Muscle of arm (tissue), 12 donors: ENCODE measurements around the gene TRIM5. TPM values are rescaled to one million over a fixed set of nuclear protein-coding genes. Genes with fewer than 3 reads are reported as not detected.
"Not testable (repeated sequence)": the region's sequence is repeated elsewhere in the genome, so short reads cannot be mapped to it uniquely, and the experiment has no call there.

Experiments
- DNase-seq: peaks from one replicate; pipeline ENCODE4 v3.0.0-alpha.2; 2013
- polyA plus RNA-seq, 12 donors: library from polyadenylated mRNA; unstranded; fragments of 120-200 nt; gene quantifications; one replicate each; pipeline ENCODE4 v1.2.1, GENCODE V29; 2013; ENCODE audit not compliant: insufficient read length in 12 of 12

TRIM5 gene
- polyA plus RNA-seq, 12 donors = 10.8 to 23.6 (median 14.5) TPM; not detected in 1

DNA sequence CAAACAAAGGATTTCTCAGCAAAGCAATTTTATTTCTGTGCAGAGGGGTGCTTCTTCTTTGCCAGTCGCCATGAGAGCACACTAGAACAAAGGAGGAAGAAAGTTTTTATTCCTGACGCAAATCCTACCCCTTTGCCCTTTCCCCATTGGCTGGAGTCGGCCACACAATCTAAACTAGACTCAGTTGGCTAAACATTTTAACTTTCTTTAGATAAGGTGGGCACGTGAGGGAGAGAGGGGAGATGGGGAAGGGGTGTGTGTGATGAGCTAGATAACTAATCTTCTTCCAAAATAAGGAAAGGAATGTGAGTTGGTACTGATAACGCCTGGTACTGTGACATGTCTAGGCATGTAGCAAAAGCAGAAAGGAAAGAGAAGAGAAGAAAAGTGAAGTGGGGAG lies 5.3 kb upstream of the TRIM5 start:
- DNase-seq = no peak

DNA sequence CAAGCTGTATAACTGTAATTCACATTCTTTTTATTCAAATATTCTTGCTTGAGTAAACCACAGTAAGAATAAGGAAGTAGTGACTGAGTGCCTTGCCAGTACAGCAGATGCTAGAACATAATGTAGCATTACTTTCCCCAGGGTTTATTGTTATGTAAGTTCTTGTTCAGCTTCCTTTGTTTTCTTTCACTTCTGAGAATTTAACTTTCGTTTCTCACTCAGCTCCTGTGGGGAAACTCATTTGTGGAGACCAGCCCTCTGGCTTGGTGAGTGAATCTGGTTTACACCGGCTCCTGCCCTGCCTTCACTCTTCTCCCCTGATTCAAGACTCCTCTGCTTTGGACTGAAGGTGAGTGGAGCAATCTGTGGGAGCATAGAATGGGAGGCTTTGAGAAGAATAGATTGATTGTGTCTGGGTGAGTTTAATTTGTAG lies 4.7 kb upstream of the TRIM5 start, which contains the start of gene TRIM22:
Gene TRIM22 (plus strand): TSS at position 240 of the 433 bp plus-strand sequence. CDS start 6,443 bp downstream, outside the sequence.
- peak; percentile 70 for DNase-seq

DNA sequence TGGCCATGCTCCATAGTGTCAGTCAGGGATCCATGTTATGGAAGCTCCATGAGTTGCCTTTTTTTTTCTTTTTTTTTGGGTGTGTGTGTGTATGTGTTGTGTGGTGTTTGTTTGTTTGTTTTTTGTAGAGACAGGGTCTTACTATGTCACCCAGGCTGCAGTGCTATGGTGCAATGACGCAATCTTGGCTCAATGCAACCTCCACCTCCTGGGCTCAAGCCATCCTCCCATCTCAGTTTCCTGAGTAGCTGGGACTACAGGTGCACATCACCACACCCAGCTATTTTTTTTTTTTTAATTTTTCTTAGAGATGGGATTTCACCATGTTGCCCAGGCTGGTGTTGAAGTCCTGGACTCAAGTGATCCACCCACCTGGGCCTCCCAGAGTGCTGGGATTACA lies 3.6 kb upstream of the TRIM5 start:
- DNase-seq = no peak

DNA sequence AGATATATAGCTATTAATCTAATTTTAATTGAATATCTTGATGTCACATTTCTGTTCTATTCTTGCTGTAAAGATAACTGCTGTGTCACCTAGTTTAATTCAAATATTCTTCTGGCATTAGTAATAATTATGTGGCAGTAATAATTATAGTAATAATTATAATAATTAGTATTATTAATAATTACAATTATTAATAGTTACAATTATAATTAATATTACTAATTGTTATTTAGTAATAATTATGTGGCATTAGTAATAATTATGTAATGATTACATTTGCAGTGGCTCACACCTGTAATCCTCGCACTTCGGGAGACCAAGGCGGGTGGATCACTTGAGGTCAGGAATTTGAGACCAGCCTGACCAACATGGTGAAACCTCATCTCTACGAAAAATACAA lies 1.6 kb upstream of the TRIM5 start:
- no peak for DNase-seq

DNA sequence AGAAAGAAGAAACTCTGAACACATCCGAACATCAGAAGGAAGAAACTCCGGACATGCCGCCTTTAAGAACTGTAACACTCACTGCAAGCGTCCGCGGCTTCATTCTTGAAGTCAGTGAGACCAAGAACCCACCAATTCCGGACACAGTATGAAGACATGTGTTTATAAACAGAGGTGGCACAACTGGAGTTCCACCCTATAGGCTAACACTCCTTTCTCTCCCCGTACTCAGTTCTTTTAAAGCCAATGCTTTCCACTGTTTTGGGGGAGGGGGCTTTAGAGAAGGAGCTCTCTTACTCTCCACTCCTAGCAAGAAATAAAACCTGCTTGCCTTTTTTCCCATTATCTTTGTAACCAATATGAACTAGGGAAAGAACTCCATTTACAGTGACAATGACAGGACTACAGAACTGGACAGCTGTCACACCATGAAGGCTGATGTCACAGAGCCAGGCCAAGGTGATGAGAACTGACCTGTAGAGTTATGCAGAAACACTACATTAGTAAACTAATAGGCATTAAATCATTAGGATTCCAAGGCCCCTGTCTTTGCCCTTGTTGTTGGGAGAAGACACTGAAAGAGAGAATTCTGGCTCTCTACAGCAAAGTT lies 733 bp downstream of the TRIM5 start:
- peak; percentile 22 for DNase-seq

DNA sequence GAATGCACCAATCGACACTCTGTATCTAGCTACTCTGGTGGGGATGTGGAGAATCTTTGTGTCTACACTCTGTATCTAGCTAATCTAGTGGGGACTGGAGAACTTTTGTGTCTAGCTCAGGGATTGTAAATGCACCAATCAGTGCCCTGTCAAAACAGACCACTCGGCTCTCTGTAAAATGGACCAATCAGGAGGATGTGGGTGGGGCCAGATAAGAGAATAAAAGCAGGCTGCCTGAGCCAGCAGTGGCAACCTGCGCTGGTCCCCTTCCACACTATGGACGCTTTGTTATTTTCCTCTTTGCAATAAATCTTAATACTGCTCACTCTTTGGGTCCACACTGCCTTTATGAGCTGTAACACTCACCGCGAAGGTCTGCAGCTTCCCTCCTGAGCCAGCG lies 1.3 kb downstream of the TRIM5 start:
- DNase-seq = not testable (repeated sequence)

DNA sequence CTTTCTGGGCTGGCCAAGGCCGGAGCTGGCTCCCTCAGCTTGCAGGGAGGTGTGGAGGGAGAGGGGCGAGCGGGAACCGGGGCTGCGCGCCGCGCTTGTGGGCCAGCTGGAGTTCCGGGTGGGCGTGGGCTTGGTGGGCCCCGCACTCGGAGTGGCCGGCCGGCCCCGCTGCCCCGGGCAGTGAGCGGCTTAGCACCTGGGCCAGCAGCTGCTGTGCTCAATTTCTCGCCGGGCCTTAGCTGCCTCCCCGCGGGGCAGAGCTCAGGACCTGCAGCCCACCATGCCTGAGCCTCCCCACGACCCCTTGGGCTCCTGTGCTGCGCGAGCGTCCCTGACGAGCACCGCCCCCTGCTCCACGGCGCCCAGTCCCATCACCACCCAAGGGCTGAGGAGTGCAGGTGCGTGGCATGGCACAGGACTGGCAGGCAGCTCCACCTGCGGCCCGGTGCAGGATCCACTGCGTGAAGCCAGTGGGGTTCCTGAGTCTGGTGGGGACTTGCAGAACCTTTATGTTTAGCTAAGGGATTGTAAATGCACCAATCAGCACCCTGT lies 1.9 kb downstream of the TRIM5 start:
- DNase-seq = not testable (repeated sequence)

DNA sequence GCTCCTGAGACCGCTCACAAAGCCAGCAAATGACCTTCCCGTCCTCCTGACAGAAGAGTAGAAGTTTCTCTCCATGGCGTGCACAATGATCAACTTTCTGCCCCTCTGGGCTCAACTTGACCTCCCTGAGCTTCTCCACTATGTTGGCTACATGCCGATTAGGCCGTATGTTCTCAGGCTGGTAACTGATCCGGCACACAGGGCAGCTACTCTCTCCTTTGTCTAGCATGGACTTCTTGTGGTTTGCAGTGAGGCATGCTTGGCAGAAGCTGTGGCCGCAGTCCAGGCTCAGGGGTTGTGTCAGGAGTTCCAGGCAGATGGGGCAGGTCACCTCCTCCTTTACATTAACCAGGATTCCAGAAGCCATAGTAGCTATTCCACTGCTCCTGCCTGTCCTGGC lies 5.1 kb downstream of the TRIM5 start:
- no peak for DNase-seq

DNA sequence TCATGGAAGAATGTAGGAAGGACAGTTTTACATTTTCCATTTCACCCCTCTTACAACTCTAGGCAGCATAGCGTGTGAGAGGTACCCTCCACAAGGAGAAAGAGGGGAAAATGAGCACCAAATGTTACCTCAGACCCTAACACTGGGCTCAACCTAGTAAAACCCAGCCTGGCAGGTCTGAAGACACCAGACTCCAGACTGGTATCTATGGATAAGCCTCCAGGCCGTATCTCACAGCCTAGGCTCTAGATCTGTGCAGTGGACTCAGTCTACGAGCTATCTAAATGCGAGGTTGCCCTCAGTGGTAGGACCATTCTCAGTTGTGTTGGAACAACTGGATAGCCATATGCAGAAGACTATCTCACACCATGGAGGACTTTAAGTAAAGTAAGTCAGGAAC lies 10.5 kb downstream of the TRIM5 start:
- no peak for DNase-seq

DNA sequence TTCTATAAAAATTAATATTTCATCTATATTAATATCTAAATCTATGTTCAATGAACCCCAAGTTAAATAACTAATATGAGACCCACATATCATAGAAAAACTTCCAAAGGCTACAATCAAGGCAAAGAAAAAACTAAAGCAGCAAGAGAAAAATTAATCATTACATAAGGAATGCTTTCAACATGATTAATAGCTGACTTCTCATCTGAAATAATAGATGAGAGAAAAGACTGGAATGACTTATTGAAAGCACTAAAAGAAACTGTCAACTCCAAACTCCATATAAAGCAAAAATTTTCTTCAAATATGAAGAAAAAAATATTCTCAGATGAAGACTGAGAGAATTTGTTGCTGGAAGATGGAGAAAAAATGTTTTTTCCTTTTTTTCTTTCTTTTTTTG lies 13.0 kb downstream of the TRIM5 start:
- no peak for DNase-seq

DNA sequence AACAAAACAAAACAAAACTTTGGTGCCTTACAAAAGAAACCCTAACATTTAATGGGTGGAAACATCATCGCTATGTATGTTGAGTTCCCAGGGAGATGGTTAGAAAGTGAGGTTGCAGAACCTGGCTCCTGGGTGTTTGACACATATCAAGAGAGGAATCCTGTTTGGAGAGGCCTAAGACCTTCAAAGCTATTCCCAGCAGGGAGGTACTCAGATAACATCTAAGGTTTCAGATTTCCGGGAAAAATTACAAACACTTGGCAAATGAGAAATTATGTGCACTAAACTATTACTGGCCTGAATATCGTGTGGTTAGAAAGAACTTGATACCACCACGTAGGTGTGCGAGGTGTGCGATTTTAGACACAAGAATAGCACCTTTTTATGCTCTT lies 18.5 kb downstream of the TRIM5 start:
- no peak for DNase-seq

DNA sequence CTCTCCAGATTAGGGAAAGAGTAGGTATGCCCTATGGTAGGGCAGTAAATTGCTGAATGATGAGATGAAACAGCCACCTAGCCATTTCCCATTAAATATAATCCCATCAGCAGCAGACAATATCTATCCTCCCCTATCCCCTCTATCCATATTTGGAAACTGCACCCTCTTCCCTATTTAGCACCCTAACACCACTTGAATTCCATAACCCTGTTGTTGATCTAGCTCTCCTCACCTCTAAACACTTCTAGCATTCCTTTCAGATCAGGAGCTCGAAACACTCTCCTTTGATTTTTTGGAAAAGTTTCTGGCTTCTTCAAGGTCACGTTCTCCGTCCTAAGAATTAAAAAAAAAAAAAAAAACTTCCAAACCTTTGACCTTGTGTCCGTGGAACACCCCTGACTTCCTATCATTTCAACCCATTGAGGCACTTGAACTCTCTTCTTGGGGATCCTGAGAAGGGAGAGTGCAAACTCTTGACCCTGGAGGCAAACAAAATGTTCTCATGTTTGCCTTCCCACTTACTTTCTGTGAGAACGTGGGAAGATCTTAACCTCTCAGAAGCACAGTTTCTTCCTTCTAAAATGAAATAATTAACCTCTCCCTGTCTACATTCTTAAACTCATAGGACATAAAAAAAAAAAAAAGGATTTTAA lies 19.0 kb downstream of the TRIM5 start:
- no peak for DNase-seq

DNA sequence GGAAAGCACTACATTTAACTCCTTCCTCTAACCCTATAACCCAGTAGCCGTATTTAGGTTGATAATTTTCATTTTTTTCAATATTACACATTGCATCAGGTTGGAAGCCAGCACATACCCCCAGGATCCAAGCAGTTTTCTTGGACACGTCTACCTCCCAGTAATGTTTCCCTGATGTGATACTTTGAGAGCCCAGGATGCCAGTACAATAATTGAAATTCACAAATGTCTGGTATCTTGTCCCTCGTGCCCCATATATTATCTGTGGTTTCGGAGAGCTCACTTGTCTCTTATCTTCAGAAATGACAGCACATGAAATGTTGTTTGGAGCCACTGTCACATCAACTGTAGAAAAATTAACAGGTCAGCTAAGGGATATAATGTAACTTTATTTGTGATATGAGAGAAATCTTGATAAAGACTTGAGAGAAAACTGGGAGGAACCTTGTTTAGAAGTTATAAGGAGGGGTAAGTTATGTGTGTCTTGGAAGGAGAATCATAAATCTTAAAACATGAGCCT lies 19.8 kb downstream of the TRIM5 start:
- no peak for DNase-seq

DNA sequence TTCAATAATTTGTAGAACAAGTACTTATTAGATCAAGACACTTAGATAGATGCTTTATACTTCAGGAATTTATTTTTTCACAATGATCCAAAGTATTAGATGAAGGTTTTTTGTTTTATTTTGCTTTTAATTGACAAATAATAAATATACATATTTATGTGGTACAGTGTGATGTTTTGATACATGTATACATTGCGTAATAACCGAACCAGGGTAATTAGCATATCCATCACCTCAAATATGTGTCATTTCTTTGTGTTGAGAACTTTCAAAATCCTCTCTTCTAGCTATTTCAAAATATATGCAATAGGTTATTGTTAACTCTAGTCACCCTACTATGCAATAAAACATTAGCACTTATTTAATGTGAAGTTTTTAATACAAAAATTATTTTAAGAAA lies 21.4 kb downstream of the TRIM5 start:
- no peak for DNase-seq

DNA sequence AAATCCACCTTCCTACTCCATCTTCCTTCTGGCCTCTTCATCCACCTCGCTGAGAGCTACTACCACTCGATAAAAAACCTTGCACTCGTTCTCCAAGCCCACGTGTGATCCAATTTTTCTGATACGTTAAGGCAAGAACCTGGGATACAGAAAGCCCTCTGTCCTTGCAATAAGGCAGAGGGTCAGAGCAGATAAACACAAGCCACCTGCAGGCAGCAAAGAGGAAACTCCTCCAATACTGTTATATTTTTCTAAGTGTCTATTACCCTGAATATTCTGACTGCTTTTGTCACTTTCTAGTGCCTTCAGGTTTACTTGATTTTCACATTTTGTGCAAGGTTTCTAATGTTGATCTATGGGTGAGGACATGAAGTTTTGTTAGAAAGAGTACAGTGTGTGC lies 26.6 kb downstream of the TRIM5 start:
- DNase-seq = no peak

DNA sequence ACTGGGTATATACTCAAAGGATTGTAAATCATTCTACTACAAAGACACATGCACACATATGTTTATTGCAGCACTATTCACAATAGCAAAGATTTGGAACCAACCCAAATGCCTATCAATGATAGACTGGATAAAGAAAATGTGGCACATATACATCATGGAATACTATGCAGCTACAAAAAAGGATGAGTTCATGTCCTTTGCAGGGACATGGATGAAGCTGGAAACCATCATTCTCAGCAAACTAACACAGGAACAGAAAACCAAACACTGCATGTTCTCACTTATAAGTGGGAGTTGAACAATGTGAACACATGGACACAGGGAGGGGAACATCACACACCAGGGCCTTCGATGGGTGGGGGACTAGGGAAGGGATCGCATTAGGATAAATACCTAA lies 27.9 kb downstream of the TRIM5 start:
- not testable (repeated sequence) for DNase-seq

DNA sequence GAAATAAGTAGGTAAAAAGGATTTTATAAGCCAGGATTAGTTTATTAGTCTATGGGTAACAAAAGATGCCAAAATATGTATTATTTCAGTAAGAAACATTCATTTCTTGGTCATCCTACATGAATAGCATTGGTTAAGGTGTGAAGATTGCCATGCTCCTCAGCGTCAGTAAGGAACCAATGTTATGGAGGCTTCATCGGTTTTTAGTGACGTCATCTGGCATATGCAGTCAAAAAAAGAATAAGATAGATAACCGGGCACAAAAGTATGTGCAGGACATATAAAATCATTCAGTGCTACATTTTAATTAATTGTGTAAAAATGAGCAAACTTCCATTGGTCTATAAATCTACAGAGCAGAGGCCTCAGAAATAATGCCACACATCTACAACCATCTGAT lies 29.4 kb downstream of the TRIM5 start:
- no peak for DNase-seq

DNA sequence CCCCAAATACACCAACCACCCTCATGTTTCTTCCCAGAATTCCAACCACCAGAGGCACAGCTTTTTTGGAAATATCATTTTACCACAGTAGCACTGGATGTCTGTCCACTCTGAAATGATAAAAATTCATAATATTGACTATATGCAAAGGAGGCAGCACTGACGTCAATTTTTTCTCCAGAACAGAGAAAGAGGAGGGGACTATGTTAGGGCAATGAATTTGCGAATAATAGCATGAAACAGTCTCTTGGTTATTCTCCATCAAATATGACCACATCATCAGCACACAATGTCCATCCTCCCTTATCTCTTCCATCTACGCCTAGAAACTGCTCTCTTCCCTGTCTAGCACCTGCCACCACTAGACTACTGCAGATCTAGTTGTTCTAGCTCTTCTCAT lies 38.7 kb downstream of the TRIM5 start:
- DNase-seq = no peak

DNA sequence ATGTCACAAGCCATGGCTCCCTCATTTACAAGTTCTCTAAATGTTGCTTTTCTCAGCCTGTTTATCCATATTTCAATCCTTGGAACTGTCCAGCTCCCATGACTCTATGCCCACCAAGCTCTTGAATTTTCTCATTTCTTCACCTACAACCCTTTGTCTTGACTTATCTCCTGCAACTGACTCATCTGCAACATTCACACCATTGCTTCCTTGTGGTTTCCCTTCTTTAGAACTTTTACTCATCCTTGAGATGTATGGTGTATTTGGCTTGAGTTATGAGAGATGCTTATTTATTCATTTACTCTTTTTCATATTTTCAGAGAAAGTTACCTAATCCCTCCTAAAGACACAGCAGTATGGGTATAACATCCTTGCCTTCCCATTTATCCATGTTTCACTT lies 41.3 kb downstream of the TRIM5 start:
- no peak for DNase-seq

DNA sequence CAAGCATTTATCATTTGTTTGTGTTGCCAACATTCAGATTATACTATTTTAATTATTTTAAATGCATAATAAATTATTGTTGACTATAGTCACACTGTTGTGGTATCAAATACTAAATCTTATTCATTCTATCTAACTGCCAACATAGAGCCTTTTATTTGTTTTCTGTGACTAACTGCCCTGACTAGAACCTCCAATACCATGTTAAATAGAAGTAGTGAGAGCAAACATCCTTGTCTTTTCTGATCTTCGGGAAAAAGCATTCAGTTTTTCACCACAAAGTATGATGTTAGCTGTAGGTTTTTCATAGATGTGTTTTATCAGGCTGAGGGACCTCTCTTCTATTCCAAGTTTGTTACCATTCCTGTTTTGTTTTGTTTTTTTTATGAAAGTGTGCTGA lies 44.9 kb downstream of the TRIM5 start:
- no peak for DNase-seq

DNA sequence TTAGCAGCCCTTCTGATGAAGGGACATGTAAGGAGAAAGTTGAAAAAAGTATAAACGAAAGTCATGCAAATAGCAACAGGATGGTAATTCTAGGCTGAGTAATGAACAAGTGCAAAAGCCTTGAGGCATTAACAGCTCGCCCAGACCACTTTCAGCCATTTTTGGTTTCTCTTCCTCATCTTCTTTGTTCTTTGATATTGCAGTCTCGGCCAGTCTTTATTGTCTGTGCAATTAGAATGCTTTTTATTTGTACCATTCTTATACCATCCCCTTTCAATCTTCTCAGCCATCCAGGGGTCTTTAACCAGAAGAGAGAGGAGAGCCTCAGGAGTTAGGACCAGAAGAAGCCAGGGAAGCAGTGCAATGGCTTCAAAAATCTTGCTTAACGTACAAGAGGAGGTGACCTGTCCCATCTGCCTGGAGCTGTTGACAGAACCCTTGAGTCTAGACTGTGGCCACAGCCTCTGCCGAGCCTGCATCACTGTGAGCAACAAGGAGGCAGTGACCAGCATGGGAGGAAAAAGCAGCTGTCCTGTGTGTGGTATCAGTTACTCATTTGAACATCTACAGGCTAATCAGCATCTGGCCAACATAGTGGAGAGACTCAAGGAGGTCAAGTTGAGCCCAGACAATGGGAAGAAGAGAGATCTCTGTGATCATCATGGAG lies 52.8 kb downstream of the TRIM5 start:
- DNase-seq = no peak

DNA sequence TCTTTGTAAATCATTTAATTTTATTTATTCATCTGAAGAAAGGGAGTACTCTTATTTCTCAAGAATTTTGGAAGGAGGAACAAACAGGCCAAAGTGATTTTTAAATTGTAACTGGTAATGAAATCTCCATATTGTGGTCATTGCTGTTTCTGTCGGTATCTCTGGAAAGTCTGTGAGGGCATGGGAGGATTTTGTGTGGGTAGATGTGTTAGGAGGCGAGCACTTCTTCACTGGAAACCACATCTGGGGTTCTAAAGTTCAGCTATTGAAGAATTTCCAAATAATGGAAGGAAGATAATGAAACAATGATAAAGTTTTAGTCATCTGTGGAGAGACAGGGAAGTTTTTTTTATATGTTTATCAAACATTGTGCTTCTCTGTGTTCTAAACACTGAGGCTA lies 53.5 kb downstream of the TRIM5 start:
- DNase-seq = no peak

DNA sequence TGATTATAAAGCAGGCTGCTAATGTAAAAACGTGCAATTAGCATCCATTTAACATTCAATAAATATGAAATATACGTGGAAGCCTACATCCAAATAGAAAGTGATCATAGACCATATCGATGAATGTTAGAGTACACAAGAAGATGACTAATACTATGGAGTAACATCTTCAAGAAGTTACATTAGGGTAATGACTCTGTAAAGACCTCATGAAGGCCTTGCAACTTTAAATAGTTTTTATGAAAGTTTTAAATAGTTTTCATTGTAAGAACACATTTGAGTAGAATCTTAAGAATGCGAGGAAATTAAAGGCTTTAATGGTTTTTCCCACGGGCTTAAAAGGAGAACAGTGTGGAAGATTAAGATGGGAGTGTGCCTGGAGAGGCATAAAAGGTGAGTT lies 58.7 kb downstream of the TRIM5 start:
- DNase-seq = no peak
